Gastroesophageal sphincter (tissue), 4 donors: ENCODE results near the gene PIP5K1B. TPM values are rescaled to one million over a fixed set of nuclear protein-coding genes. Genes with fewer than 3 reads are reported as not detected.

Experiments used
- ATAC-seq: fragments of 150-250 bp; one replicate; pipeline ENCODE4 v1.9.1; 2016; ENCODE audit warnings: mild to moderate bottlenecking, moderate library complexity
- H3K27ac ChIP-seq, 4 donors: fragments of 200-600 bp; sonication (generic) in 3 of 4; 1 replicate in 3 of 4; 2 replicates in 1 of 4; pipeline ENCODE4 v1.5.1; 2016 to 2019
- H3K27me3 ChIP-seq: fragments of 200-600 bp; sonication (generic); one replicate; pipeline ENCODE4 v1.5.1; 2019
- H3K36me3 ChIP-seq, 2 donors: fragments of 200-600 bp; sonication (generic); one replicate each; pipeline ENCODE4 v1.5.1; 2019; ENCODE audit warnings: control low read depth in 1 of 2
- H3K4me1 ChIP-seq, 3 donors: fragments of 200-600 bp; sonication (generic); 1 replicate in 2 of 3; 2 replicates in 1 of 3; pipeline ENCODE4 v1.5.1; 2016 to 2019; ENCODE audit warnings: control low read depth in 2 of 3
- H3K4me3 ChIP-seq, 2 donors: fragments of 200-600 bp; sonication (generic); one replicate each; pipeline ENCODE4 v1.5.1; 2019; ENCODE audit warnings: mild to moderate bottlenecking in 1 of 2, moderate library complexity in 1 of 2
- H3K9me3 ChIP-seq, 3 donors: fragments of 200-600 bp; sonication (generic); one replicate each; pipeline ENCODE4 v1.5.1; 2017 to 2019; ENCODE audit warnings: control low read depth in 2 of 3
- CTCF ChIP-seq, 4 experiments: fragments of 200-600 bp in 2 of 4; fragments of 450-650 bp in 2 of 4; sonication (generic) in 1 of 4; IDR thresholded peaks; one replicate each; pipeline ENCODE4 v1.5.1; 2017 to 2019; ENCODE audit warnings: antibody characterized with exemption in 4 of 4, mild to moderate bottlenecking in 2 of 4, moderate library complexity in 2 of 4
- EP300 ChIP-seq: sonication (generic); formaldehyde crosslinking; IDR thresholded peaks from one replicate; pipeline ENCODE4 v1.6.1; 2017; ENCODE audit warnings: antibody characterized with exemption, mild to moderate bottlenecking
- POLR2A ChIP-seq, 2 donors: fragments of 450-650 bp; IDR thresholded peaks; one replicate each; pipeline ENCODE4 v1.6.1; 2017; ENCODE audit warnings: antibody characterized with exemption in 2 of 2, mild to moderate bottlenecking in 2 of 2, moderate library complexity in 1 of 2
- POLR2AphosphoS5 ChIP-seq: sonication (generic); formaldehyde crosslinking; IDR thresholded peaks from one replicate; pipeline ENCODE4 v1.6.1; 2017; ENCODE audit warnings: antibody characterized with exemption
- whole genome bisulfite sequencing, 2 donors: methylation state at CpG; one replicate each; pipeline ENCODE4 v1.1.5; 2018; ENCODE audit warnings: low coverage in 1 of 2; 5-methylcytosine and 5-hydroxymethylcytosine counted together
- total RNA-seq, 4 donors: library from RNA; depleted of rRNA; stranded (reverse); fragments of >200 nt; gene quantifications; one replicate each; pipeline ENCODE4 v1.1.0, GENCODE V29; 2016

Gene PIP5K1B
- total RNA-seq, 4 donors from 2014 or later: 0.67 to 5.1 (median 1.2) TPM

GRCh38 chr9:68750786-68751185 is 45.7 kb downstream of the PIP5K1B start:
- Histone ChIP-seq H3K36me3 (no peaks in the 10 kb centered on the region), H3K9me3 (no peaks in the 10 kb centered on the region), H3K4me1 (no peaks in the 10 kb centered on the region), H3K27me3 (no peaks in the 10 kb centered on the region), H3K4me3 (no peak overlapping the region), H3K27ac (no peak overlapping the region)
- ATAC-seq: no peak
- TF ChIP-seq POLR2AphosphoS5 (no peak), EP300 (no peak), CTCF (IDR thresholded peaks at IDR 0.05) (no peak), POLR2A (IDR thresholded peaks at IDR 0.05) (no peak)
- 34 to 35% methylated on average over 4 of the region's 4 CpGs for WGBS, 2 donors

GRCh38 chr9:68751556-68751955 is 46.5 kb downstream of the PIP5K1B start:
- no peak for ATAC-seq
- H3K9me3 ChIP-seq: no peaks in the 10 kb centered on the region

GRCh38 chr9:68755051-68755450 is 50.0 kb downstream of the PIP5K1B start:
- Histone ChIP-seq H3K9me3 (peaks cover 0 to 16% (median 0%) of the 10 kb centered on the region in 3 donors), H3K4me1 (no peaks in the 10 kb centered on the region), H3K27me3 (no peaks in the 10 kb centered on the region), H3K27ac (no peak overlapping the region), H3K4me3 (no peak overlapping the region), H3K36me3 (no peaks in the 10 kb centered on the region)
- 65 to 78% methylated on average over 1 of the region's 1 CpG for WGBS, 2 donors
- no peak for TF ChIP-seq EP300
- no peak for TF ChIP-seq POLR2AphosphoS5
- TF ChIP-seq POLR2A (IDR thresholded peaks at IDR 0.05): no peak
- no peak for TF ChIP-seq CTCF (IDR thresholded peaks at IDR 0.05)
- no peak for ATAC-seq

More at GRCh38 chr9:68751556-68751955, 46.5 kb downstream of the PIP5K1B start:
- Histone ChIP-seq H3K27ac (no peak overlapping the region), H3K36me3 (no peaks in the 10 kb centered on the region), H3K27me3 (no peaks in the 10 kb centered on the region), H3K4me3 (no peak overlapping the region), H3K4me1 (no peaks in the 10 kb centered on the region)
- TF ChIP-seq POLR2A (IDR thresholded peaks at IDR 0.05) (no peak), CTCF (IDR thresholded peaks at IDR 0.05) (no peak), POLR2AphosphoS5 (no peak), EP300 (no peak)

GRCh38 chr9:68755752-68756151 is 50.7 kb downstream of the PIP5K1B start:
- WGBS, 2 donors: 28 to 61% methylated on average over 3 to 4 of the region's 4 CpGs
- TF ChIP-seq POLR2AphosphoS5: no peak
- Histone ChIP-seq H3K27ac (no peak overlapping the region), H3K36me3 (no peaks in the 10 kb centered on the region), H3K4me1 (no peaks in the 10 kb centered on the region), H3K4me3 (no peak overlapping the region), H3K9me3 (peaks cover 0 to 16% (median 0%) of the 10 kb centered on the region in 3 donors), H3K27me3 (no peaks in the 10 kb centered on the region)
- no peak for ATAC-seq

GRCh38 chr9:68759981-68760673 is 55.1 kb downstream of the PIP5K1B start:
- Histone ChIP-seq H3K9me3 (peaks cover 0 to 16% (median 0%) of the 10 kb centered on the region in 3 donors), H3K4me1 (no peaks in the 10 kb centered on the region), H3K27ac (no peak overlapping the region), H3K27me3 (no peaks in the 10 kb centered on the region), H3K36me3 (no peaks in the 10 kb centered on the region), H3K4me3 (no peak overlapping the region)
- ATAC-seq: no peak
- TF ChIP-seq POLR2A (IDR thresholded peaks at IDR 0.05): no peak
- TF ChIP-seq POLR2AphosphoS5: no peak
- no peak for TF ChIP-seq CTCF (IDR thresholded peaks at IDR 0.05)
- no peak for TF ChIP-seq EP300
- 71 to 73% methylated on average over 2 of the region's 2 CpGs for WGBS, 2 donors
